Epithelial cell of proximal tubule (primary cell): ENCODE measurements around the gene VANGL1. TPM values are rescaled to one million over a fixed set of nuclear protein-coding genes. Genes with fewer than 3 reads are reported as not detected.

ENCODE experiments used
- DNase-seq: peaks from one replicate; pipeline ENCODE4 v3.0.0-alpha.2; 2011; ENCODE audit warnings: low read depth
- H3K4me3 ChIP-seq: 2 replicates; pipeline ENCODE4 v1.5.1; 2011; ENCODE audit warnings: low read depth, mild to moderate bottlenecking, low read length
- total RNA-seq: library from RNA; depleted of rRNA; stranded (reverse); fragments of >200 nt; gene quantifications from 2 replicates; pipeline ENCODE4 v1.2.3, GENCODE V29; 2015
- TF ChIP-seq, protein P1 (sequence below): conservative IDR thresholded peaks from 2 replicates; pipeline ENCODE4 v1.5.1; 2012; ENCODE audit warnings: low read depth, mild to moderate bottlenecking, low read length

Gene VANGL1
- total RNA-seq, 1 donor from 2014 or later, result 16.1 TPM

GRCh38 chr1:115746021-115746690 lies 104.4 kb downstream of the VANGL1 start:
- DNase-seq, result no peak

More at GRCh38 chr1:115746021-115746690, 104.4 kb downstream of the VANGL1 start:
- TF ChIP-seq, protein P1, sequence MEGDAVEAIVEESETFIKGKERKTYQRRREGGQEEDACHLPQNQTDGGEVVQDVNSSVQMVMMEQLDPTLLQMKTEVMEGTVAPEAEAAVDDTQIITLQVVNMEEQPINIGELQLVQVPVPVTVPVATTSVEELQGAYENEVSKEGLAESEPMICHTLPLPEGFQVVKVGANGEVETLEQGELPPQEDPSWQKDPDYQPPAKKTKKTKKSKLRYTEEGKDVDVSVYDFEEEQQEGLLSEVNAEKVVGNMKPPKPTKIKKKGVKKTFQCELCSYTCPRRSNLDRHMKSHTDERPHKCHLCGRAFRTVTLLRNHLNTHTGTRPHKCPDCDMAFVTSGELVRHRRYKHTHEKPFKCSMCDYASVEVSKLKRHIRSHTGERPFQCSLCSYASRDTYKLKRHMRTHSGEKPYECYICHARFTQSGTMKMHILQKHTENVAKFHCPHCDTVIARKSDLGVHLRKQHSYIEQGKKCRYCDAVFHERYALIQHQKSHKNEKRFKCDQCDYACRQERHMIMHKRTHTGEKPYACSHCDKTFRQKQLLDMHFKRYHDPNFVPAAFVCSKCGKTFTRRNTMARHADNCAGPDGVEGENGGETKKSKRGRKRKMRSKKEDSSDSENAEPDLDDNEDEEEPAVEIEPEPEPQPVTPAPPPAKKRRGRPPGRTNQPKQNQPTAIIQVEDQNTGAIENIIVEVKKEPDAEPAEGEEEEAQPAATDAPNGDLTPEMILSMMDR, result no peak
- no peak overlapping the region for H3K4me3 ChIP-seq

Other genes with a start within 250 kb of the VANGL1 start
- not detected in 2 replicates for gene CASQ2, start 126.7 kb downstream of the VANGL1 start, total RNA-seq
- 0.06 TPM in 1 of 2 replicates, not detected in the other for gene NHLH2, start 199.2 kb downstream of the VANGL1 start, total RNA-seq